NCI-H146 treated with DMSO at 0.1 percent for 48 hours (cell line): ENCODE data around the gene SLC5A4.

Experiments
- DNase-seq: peaks from one replicate; lab custom pipeline; 2025; ENCODE audit not compliant: unreplicated experiment; lab: John Stamatoyannopoulos, UW

The SLC5A4 gene

GRCh38 chr22:32233091-32233490 is 22.1 kb downstream of the SLC5A4 start:
- no peak for DNase-seq

GRCh38 chr22:32232191-32232830 is 22.8 kb downstream of the SLC5A4 start:
- DNase-seq: no peak

DNA sequence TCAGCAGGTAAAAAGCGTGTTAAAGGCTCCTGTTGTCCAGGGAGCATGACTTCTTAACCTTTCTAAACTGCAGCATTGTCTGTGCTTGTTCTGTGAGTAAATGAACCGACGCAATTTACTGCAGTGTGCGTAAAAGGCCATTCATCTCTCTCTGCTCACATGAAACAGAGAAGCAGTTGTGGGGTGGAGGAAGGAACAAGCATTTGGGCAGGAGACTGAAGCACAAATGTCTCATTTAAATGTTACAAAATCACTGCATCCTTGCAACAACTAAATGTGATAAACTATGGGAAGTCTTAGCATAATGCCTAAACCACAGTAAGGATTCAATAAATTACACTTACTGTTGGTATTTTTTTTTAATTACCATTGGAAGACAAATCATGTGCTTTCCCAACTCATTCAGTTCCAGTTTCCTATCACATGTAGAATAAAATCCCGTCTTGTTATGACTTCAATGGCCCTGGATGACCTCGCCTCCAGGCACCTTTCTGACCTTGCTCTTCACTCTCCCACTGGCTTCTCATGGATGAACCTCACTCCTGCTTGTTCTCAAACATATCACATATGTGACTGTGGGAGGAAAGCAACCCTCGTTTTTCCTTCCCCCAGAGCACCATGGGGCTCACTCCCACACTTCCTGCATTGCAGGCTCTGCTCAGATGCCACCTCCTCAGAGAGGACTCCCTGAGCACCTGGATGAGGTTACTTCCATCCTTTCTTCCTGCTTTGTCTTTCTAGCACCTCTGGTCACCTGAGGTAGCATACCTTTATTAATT is 28.6 kb downstream of the SLC5A4 start:
- peak; percentile 10 for DNase-seq

- DNase-seq: no peak
These were observed 32.2 kb downstream of the SLC5A4 start for GRCh38 chr22:32222991-32223390.

GRCh38 chr22:32219026-32219425 is 36.1 kb downstream of the SLC5A4 start:
- no peak for DNase-seq

DNA sequence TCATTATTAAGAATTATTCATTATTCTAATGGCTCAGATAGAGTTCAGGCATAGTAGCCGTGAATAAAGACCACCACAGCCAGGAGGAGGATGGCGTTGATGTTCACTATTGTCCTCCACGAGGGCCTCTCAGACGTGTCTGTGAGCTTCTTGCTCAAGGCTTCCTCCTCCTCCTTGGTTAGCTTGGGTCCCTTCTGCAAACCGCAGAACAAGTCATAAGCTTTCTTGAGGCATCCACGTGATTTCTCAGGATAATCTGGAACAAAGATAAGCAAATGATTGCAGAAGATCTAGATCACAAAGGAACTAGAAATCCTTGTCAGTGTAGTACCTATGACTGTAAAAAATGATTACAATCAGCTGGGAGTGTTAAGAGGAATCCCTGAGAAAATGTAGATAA is 36.7 kb downstream of the SLC5A4 start:
- DNase-seq: no peak

DNA sequence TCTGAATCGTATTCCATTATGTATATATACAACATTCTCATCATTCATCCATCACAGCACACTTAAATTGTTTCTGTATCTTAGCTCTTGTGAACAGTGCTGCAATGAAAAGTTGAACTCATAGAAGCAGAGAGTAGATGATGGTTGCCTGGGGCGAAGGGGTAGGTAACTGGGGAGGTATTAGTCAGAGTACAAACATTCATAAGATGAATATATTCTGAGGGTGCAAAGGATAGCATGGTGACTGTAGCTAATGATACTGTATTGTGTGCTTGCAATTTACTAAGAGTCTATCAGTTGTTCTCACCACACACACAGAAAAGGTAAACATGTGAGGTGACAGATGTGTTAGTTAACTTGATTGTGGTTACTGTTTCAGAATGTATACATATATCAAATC is 37.7 kb downstream of the SLC5A4 start:
- DNase-seq: no peak

- DNase-seq: no peak
These were observed 38.2 kb downstream of the SLC5A4 start for GRCh38 chr22:32216911-32217310.

DNA sequence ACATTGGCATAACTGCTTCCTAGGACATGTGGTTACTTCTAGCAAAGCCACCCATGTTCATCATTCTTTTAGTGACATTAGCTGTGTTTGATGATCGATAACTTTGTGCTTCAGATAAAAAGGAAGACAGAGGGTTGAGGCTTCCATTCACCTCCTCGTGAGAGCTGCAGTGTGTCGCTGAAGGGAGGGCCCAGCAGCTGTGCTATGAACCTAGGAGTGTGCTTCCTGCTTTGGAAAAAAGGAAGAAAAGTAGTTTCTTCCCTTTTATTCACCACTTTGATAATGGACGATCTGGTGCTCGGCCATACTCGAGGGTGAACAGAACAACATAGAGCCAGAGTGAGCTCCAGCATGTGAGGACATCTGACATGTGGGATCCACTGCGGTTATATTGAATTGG is 44.1 kb downstream of the SLC5A4 start:
- DNase-seq: no peak

DNA sequence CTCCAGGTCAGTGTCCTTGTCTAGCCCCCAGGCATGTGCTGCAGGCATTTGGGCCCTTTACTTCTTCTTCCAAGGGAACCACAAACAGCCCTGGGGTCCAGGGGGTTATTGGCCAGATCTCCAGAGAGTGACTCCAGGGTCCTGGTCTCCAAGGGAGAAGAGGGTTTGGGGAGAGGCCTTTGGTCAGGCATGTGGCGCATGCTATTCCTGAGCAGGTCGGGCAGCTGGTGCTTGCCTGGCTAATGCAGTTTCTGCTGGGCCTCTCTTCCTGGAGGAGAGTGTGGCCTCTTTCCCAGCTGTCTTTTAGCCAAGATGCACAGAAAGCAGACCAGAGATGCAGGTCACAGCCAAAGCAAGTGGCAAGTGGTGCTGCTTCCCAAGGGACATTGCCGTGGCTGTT is 46.5 kb downstream of the SLC5A4 start:
- no peak for DNase-seq

GRCh38 chr22:32207971-32208480 is 47.1 kb downstream of the SLC5A4 start:
- DNase-seq: no peak

GRCh38 chr22:32206774-32207758 is 48.1 kb downstream of the SLC5A4 start:
- DNase-seq: peak; percentile 42

- DNase-seq: peak; percentile 6
These were observed 49.0 kb downstream of the SLC5A4 start for GRCh38 chr22:32205974-32206773.

- DNase-seq: peak; percentile 65
These were observed 50.1 kb downstream of the SLC5A4 start, which contains the start of gene RFPL2 for GRCh38 chr22:32204856-32205722. Gene RFPL2, minus strand, starts transcription at chr22:32205073. Its CDS starts 2,622 bp downstream, at chr22:32202451.

- DNase-seq: peak; percentile 52
These were observed 50.9 kb downstream of the SLC5A4 start for GRCh38 chr22:32204040-32204855.

DNA sequence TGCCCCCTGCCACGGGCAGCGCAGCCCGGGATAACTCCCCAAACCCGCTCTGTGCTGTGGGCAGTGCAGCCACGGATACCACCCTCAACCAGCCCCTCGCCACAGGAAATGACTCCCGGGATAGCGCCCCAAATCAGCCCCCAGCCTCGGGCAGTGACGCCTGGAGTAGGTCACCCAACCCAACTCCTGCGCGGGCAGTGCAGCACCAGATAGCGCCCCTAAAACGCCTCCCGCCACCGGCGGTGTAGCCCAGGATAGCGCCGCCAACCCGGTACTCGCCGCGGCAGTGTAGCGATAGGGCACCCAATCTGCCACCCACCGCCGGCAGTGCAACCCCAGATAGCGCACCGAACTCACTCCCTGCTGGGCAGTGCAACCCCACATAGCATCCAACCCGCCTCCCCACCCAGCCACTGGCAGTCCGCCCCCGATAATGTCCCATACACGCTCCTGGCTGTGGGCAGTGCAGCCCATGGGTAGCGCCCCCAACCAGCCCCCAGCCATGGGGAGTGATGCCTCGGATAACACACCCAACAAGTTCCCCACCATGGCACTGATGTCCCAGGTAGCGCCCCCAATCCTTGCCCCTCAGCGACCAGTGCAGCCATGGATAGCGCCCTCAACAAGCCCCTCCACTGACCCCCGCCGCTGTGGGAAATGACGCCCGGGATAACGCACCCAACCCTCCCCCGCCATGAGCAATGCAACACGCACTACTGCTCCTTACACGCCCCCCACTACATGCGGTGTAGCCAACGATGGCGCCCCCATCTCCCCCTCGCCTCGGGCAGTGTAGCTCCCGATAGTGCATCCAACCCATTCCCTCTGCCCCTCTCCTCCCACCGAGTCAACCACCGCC is 51.7 kb downstream of the SLC5A4 start:
- DNase-seq: no peak

- peak; percentile 59 for DNase-seq
These were observed 52.5 kb downstream of the SLC5A4 start for GRCh38 chr22:32202539-32203180.
